Nephron (organoid): Measurements from ENCODE around the gene POP4.
A peak's percentile ranks its signal among the peaks of the same experiment; 100 is the strongest.
"Not testable (repeated sequence)": the region's sequence is repeated elsewhere in the genome, so short reads cannot be mapped to it uniquely, and the experiment has no call there.

ENCODE experiments used
- H3K27ac Mint-ChIP-seq, 3 experiments: 2 replicates each; pipeline ENCODE4 v1.8.0; 2020; ENCODE audit warnings: mixed read lengths in 3 of 3, mild to moderate bottlenecking in 2 of 3, moderate library complexity in 1 of 3
- H3K27me3 Mint-ChIP-seq: 2 replicates; pipeline ENCODE4 v1.8.0; 2021; ENCODE audit warnings: low read depth, mild to moderate bottlenecking, moderate library complexity, mixed read lengths
- H3K36me3 Mint-ChIP-seq: 2 replicates; pipeline ENCODE4 v1.8.0; 2020; ENCODE audit warnings: low read depth, mixed read lengths
- H3K4me1 Mint-ChIP-seq: 2 replicates; pipeline ENCODE4 v1.8.0; 2020; ENCODE audit warnings: mixed read lengths
- H3K4me3 Mint-ChIP-seq, 3 experiments: 2 replicates each; pipeline ENCODE4 v1.8.0; 2020; ENCODE audit warnings: mild to moderate bottlenecking in 3 of 3, mixed read lengths in 3 of 3, moderate library complexity in 2 of 3
- H3K9me3 Mint-ChIP-seq: 2 replicates; pipeline ENCODE4 v1.8.0; 2020; ENCODE audit warnings: mixed read lengths
- CTCF ChIP-seq, 3 experiments: fragments of 200-600 bp; sonication (generic); IDR thresholded peaks; one replicate each; pipeline ENCODE4 v1.5.0; 2021; ENCODE audit warnings: antibody characterized with exemption in 3 of 3; ENCODE audit not compliant: unreplicated experiment in 3 of 3

Gene POP4

GRCh38 chr19:29625186-29625651 lies 19.1 kb downstream of the POP4 start:
- peak overlapping the region; percentile 91 to 94 (median 92) for H3K27ac Mint-ChIP-seq
- no peak for TF ChIP-seq CTCF (IDR thresholded peaks at IDR 0.05; ENCODE audit: unreplicated experiment in 3 of 3)
- H3K4me3 Mint-ChIP-seq, result no peak overlapping the region
- no peaks in the 10 kb centered on the region for H3K36me3 Mint-ChIP-seq
- no peaks in the 10 kb centered on the region for H3K27me3 Mint-ChIP-seq
- no peaks in the 10 kb centered on the region for H3K4me1 Mint-ChIP-seq
- H3K9me3 Mint-ChIP-seq, result no peaks in the 10 kb centered on the region

GRCh38 chr19:29626386-29626785 lies 20.3 kb downstream of the POP4 start:
- no peaks in the 10 kb centered on the region for H3K9me3 Mint-ChIP-seq
- no peak for TF ChIP-seq CTCF (IDR thresholded peaks at IDR 0.05; ENCODE audit: unreplicated experiment in 3 of 3)
- H3K27ac Mint-ChIP-seq, result peak overlapping the region in 1 of 3 experiments; percentile 91
- H3K36me3 Mint-ChIP-seq, result no peaks in the 10 kb centered on the region
- no peak overlapping the region for H3K4me3 Mint-ChIP-seq
- H3K4me1 Mint-ChIP-seq, result no peaks in the 10 kb centered on the region
- no peaks in the 10 kb centered on the region for H3K27me3 Mint-ChIP-seq

GRCh38 chr19:29626832-29627231 lies 20.7 kb downstream of the POP4 start:
- H3K27ac Mint-ChIP-seq, result peak overlapping the region in 1 of 3 experiments; percentile 91
- H3K27me3 Mint-ChIP-seq, H3K4me1 Mint-ChIP-seq, H3K36me3 Mint-ChIP-seq, H3K4me3 Mint-ChIP-seq, H3K9me3 Mint-ChIP-seq: not testable (repeated sequence)

GRCh38 chr19:29628661-29629385 lies 22.7 kb downstream of the POP4 start:
- Mint-ChIP-seq H3K27me3 (no peaks in the 10 kb centered on the region), H3K36me3 (no peaks in the 10 kb centered on the region), H3K27ac (no peak overlapping the region), H3K4me1 (no peaks in the 10 kb centered on the region), H3K4me3 (no peak overlapping the region), H3K9me3 (no peaks in the 10 kb centered on the region)
- no peak for TF ChIP-seq CTCF (IDR thresholded peaks at IDR 0.05; ENCODE audit: unreplicated experiment in 3 of 3)

- peak overlapping the region in 1 of 3 experiments; percentile 41 for H3K27ac Mint-ChIP-seq
- TF ChIP-seq CTCF (IDR thresholded peaks at IDR 0.05; ENCODE audit: unreplicated experiment in 3 of 3), result no peak
- H3K27me3 Mint-ChIP-seq, result no peaks in the 10 kb centered on the region
- H3K4me3 Mint-ChIP-seq, result no peak overlapping the region
- no peaks in the 10 kb centered on the region for H3K36me3 Mint-ChIP-seq
- H3K4me1 Mint-ChIP-seq, result no peaks in the 10 kb centered on the region
- no peaks in the 10 kb centered on the region for H3K9me3 Mint-ChIP-seq
These were observed 23.9 kb downstream of the POP4 start for GRCh38 chr19:29629836-29630534.

- no peaks in the 10 kb centered on the region for H3K4me1 Mint-ChIP-seq
- no peaks in the 10 kb centered on the region for H3K27me3 Mint-ChIP-seq
- peak overlapping the region in 1 of 3 experiments; percentile 41 for H3K27ac Mint-ChIP-seq
- no peaks in the 10 kb centered on the region for H3K9me3 Mint-ChIP-seq
- no peak overlapping the region for H3K4me3 Mint-ChIP-seq
- no peaks in the 10 kb centered on the region for H3K36me3 Mint-ChIP-seq
- no peak for TF ChIP-seq CTCF (IDR thresholded peaks at IDR 0.05; ENCODE audit: unreplicated experiment in 3 of 3)
These were observed 24.6 kb downstream of the POP4 start for GRCh38 chr19:29630655-29631054.
